Stomach (tissue), 4 donors: ENCODE data around the gene SLAMF1.

Source experiments
- CTCF ChIP-seq, 7 experiments: fragments of 450-650 bp in 4 of 7; fragments of 200-600 bp in 3 of 7; sonication (generic) in 3 of 7; IDR thresholded peaks; one replicate each; pipeline ENCODE4 v1.5.1; 2016 to 2019; ENCODE audit warnings: antibody characterized with exemption in 7 of 7, control low read depth in 2 of 7, mild to moderate bottlenecking in 1 of 7
- EP300 ChIP-seq: sonication (generic); formaldehyde crosslinking; IDR thresholded peaks from one replicate; pipeline ENCODE4 v1.6.1; 2017; ENCODE audit warnings: antibody characterized with exemption
- POLR2A ChIP-seq, 4 donors: fragments of 450-650 bp; IDR thresholded peaks; one replicate each; pipeline ENCODE4 v1.6.1; 2016; ENCODE audit warnings: antibody characterized with exemption in 4 of 4, control low read depth in 2 of 4, mild to moderate bottlenecking in 1 of 4, moderate library complexity in 1 of 4
- POLR2AphosphoS5 ChIP-seq, 3 donors: sonication (generic); formaldehyde crosslinking; IDR thresholded peaks; one replicate each; pipeline ENCODE4 v1.6.1; 2016; ENCODE audit warnings: antibody characterized with exemption in 3 of 3

- TF ChIP-seq POLR2AphosphoS5 (IDR thresholded peaks at IDR 0.05) (no peak), CTCF (IDR thresholded peaks at IDR 0.05) (no peak), POLR2A (IDR thresholded peaks at IDR 0.05) (no peak), EP300 (no peak)
Observed at GRCh38 chr1:160608514-160608913, 38.3 kb downstream of the SLAMF1 start.
